H1 (cell line): ENCODE measurements around the gene CMSS1. TPM values are rescaled to one million over a fixed set of nuclear protein-coding genes. Genes with fewer than 3 reads are reported as not detected.

ENCODE experiments used
- CTBP2 ChIP-seq: IDR thresholded peaks from 2 replicates; pipeline ENCODE4 v1.7.0; 2011; ENCODE audit warnings: borderline replicate concordance, mild to moderate bottlenecking, moderate library complexity, mixed read lengths, low read length; ENCODE audit not compliant: insufficient read depth, insufficient read length
- RFX5 ChIP-seq: IDR thresholded peaks from 2 replicates; pipeline ENCODE4 v1.6.1; 2011; ENCODE audit warnings: low read depth, low read length, improper control_type of control experiment, borderline replicate concordance
- RXRA ChIP-seq: IDR thresholded peaks from 2 replicates; pipeline ENCODE4 v1.6.1; 2011; ENCODE audit warnings: low read depth, mild to moderate bottlenecking, low read length, moderate library complexity; ENCODE audit not compliant: insufficient read depth
- SUZ12 ChIP-seq: fragments of 200-600 bp; sonication (generic); IDR thresholded peaks from 2 replicates; pipeline ENCODE4 v1.6.1; 2012; ENCODE audit warnings: mild to moderate bottlenecking, inconsistent platforms, low read length, moderate library complexity, mixed read lengths
- TAF7 ChIP-seq: optimal IDR thresholded peaks from 2 replicates; pipeline ENCODE3; 2011; ENCODE audit warnings: low read depth, mild to moderate bottlenecking, inconsistent platforms, low read length, moderate library complexity, borderline replicate concordance
- TCF12 ChIP-seq: IDR thresholded peaks from 2 replicates; pipeline ENCODE4 v1.6.1; 2011; ENCODE audit warnings: low read depth, mild to moderate bottlenecking, low read length
- polyA plus RNA-seq, 7 experiments: library from polyadenylated mRNA; depleted of rRNA in 3 of 7; stranded (reverse) in 5 of 7; unstranded in 2 of 7; fragments of >200 nt in 5 of 7; fragments of 200-250 nt in 2 of 7; gene quantifications; 1 replicate in 5 of 7; 2 replicates in 1 of 7; 4 replicates in 1 of 7; pipeline versions ENCODE4 v1.2.1 to v1.2.3, GENCODE V29; 2011 to 2013; ENCODE audit warnings: missing spikeins in 2 of 7, mixed read lengths in 2 of 7
- total RNA-seq: library from RNA; stranded (reverse); fragmentation: NEBNext Ultra II Directional; extraction: Animal tissue kit (Norgen Biotek cat#: 25700); gene quantifications from 2 replicates; pipeline ENCODE4 v1.2.1, GENCODE V29; 2021
- TF ChIP-seq, protein P1 (sequence below): fragments of 300-600 bp; sonication (generic); IDR thresholded peaks from 2 replicates; pipeline ENCODE4 v1.7.1; 2012; ENCODE audit warnings: low read length, moderate library complexity, mild to moderate bottlenecking, inconsistent platforms; ENCODE audit not compliant: insufficient replicate concordance
- TF ChIP-seq, protein P2 (sequence below): IDR thresholded peaks from 2 replicates; pipeline ENCODE4 v1.6.1; 2012; ENCODE audit warnings: low read length, inconsistent platforms
- TF ChIP-seq, protein P3 (sequence below): IDR thresholded peaks from 2 replicates; pipeline ENCODE4 v1.6.1; 2011; ENCODE audit warnings: low read depth, mild to moderate bottlenecking, low read length; ENCODE audit not compliant: insufficient read depth

CMSS1 gene
- total and polyA plus RNA-seq, 2 of the 8 experiments (the other 6 are each of a cell fraction or from before 2014, with no cell fraction given): 15.2 to 75.1 TPM

DNA sequence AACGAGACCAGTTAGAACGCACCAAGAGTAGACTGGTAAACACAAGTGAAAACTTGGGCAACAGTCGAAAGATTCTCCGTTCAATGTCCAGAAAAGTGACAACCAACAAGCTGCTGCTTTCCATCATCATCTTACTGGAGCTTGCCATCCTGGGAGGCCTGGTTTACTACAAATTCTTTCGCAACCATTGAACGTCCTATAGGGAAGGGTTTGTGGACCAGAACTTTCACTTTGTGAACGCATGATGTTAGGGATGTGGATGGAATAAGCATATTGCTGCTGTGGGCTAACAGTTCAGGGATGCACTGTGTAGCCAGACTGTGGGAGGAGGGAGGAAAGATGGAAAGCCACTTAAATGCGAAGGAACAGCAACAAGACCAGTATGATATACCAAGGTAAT lies 408.2 kb downstream of the CMSS1 start (continued):
- TF ChIP-seq, protein P1, sequence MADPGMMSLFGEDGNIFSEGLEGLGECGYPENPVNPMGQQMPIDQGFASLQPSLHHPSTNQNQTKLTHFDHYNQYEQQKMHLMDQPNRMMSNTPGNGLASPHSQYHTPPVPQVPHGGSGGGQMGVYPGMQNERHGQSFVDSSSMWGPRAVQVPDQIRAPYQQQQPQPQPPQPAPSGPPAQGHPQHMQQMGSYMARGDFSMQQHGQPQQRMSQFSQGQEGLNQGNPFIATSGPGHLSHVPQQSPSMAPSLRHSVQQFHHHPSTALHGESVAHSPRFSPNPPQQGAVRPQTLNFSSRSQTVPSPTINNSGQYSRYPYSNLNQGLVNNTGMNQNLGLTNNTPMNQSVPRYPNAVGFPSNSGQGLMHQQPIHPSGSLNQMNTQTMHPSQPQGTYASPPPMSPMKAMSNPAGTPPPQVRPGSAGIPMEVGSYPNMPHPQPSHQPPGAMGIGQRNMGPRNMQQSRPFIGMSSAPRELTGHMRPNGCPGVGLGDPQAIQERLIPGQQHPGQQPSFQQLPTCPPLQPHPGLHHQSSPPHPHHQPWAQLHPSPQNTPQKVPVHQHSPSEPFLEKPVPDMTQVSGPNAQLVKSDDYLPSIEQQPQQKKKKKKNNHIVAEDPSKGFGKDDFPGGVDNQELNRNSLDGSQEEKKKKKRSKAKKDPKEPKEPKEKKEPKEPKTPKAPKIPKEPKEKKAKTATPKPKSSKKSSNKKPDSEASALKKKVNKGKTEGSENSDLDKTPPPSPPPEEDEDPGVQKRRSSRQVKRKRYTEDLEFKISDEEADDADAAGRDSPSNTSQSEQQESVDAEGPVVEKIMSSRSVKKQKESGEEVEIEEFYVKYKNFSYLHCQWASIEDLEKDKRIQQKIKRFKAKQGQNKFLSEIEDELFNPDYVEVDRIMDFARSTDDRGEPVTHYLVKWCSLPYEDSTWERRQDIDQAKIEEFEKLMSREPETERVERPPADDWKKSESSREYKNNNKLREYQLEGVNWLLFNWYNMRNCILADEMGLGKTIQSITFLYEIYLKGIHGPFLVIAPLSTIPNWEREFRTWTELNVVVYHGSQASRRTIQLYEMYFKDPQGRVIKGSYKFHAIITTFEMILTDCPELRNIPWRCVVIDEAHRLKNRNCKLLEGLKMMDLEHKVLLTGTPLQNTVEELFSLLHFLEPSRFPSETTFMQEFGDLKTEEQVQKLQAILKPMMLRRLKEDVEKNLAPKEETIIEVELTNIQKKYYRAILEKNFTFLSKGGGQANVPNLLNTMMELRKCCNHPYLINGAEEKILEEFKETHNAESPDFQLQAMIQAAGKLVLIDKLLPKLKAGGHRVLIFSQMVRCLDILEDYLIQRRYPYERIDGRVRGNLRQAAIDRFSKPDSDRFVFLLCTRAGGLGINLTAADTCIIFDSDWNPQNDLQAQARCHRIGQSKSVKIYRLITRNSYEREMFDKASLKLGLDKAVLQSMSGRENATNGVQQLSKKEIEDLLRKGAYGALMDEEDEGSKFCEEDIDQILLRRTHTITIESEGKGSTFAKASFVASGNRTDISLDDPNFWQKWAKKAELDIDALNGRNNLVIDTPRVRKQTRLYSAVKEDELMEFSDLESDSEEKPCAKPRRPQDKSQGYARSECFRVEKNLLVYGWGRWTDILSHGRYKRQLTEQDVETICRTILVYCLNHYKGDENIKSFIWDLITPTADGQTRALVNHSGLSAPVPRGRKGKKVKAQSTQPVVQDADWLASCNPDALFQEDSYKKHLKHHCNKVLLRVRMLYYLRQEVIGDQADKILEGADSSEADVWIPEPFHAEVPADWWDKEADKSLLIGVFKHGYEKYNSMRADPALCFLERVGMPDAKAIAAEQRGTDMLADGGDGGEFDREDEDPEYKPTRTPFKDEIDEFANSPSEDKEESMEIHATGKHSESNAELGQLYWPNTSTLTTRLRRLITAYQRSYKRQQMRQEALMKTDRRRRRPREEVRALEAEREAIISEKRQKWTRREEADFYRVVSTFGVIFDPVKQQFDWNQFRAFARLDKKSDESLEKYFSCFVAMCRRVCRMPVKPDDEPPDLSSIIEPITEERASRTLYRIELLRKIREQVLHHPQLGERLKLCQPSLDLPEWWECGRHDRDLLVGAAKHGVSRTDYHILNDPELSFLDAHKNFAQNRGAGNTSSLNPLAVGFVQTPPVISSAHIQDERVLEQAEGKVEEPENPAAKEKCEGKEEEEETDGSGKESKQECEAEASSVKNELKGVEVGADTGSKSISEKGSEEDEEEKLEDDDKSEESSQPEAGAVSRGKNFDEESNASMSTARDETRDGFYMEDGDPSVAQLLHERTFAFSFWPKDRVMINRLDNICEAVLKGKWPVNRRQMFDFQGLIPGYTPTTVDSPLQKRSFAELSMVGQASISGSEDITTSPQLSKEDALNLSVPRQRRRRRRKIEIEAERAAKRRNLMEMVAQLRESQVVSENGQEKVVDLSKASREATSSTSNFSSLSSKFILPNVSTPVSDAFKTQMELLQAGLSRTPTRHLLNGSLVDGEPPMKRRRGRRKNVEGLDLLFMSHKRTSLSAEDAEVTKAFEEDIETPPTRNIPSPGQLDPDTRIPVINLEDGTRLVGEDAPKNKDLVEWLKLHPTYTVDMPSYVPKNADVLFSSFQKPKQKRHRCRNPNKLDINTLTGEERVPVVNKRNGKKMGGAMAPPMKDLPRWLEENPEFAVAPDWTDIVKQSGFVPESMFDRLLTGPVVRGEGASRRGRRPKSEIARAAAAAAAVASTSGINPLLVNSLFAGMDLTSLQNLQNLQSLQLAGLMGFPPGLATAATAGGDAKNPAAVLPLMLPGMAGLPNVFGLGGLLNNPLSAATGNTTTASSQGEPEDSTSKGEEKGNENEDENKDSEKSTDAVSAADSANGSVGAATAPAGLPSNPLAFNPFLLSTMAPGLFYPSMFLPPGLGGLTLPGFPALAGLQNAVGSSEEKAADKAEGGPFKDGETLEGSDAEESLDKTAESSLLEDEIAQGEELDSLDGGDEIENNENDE: no peak
- TF ChIP-seq, protein P2, sequence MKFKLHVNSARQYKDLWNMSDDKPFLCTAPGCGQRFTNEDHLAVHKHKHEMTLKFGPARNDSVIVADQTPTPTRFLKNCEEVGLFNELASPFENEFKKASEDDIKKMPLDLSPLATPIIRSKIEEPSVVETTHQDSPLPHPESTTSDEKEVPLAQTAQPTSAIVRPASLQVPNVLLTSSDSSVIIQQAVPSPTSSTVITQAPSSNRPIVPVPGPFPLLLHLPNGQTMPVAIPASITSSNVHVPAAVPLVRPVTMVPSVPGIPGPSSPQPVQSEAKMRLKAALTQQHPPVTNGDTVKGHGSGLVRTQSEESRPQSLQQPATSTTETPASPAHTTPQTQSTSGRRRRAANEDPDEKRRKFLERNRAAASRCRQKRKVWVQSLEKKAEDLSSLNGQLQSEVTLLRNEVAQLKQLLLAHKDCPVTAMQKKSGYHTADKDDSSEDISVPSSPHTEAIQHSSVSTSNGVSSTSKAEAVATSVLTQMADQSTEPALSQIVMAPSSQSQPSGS: no peak
- no peak for TF ChIP-seq CTBP2
- TF ChIP-seq RXRA: no peak
- no peak for TF ChIP-seq RFX5
- no peak for TF ChIP-seq TAF7
- TF ChIP-seq TCF12: no peak
- TF ChIP-seq SUZ12: no peak
- TF ChIP-seq, protein P3, sequence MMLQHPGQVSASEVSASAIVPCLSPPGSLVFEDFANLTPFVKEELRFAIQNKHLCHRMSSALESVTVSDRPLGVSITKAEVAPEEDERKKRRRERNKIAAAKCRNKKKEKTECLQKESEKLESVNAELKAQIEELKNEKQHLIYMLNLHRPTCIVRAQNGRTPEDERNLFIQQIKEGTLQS: no peak
